DMS53 treated with DMSO at 0.1 percent for 48 hours (cell line): ENCODE results near the gene CABLES1.

Experiments used
- DNase-seq: peaks from one replicate; lab custom pipeline; 2025; ENCODE audit not compliant: unreplicated experiment; lab: John Stamatoyannopoulos, UW

CABLES1 gene

DNA sequence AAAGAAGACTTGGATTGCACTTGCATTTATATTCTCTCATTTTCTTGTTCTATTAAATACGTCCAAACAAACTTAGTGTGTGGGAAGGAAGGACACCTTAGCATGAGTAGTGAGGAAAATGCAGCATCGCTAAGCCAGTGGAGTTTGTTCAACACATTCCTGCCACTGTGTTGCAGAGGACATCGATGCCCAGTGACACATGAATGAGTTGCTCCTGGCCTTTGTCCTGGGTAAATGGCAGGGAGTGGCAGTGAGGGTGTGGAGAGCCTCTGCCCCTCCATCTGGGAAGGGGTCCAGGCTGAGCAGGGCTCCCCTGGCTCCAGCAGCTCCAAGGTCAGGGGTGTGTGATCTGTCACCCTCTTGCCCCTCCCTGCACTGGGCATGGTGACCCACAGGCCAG, 75.9 kb downstream of the CABLES1 start:
- no peak for DNase-seq

DNA sequence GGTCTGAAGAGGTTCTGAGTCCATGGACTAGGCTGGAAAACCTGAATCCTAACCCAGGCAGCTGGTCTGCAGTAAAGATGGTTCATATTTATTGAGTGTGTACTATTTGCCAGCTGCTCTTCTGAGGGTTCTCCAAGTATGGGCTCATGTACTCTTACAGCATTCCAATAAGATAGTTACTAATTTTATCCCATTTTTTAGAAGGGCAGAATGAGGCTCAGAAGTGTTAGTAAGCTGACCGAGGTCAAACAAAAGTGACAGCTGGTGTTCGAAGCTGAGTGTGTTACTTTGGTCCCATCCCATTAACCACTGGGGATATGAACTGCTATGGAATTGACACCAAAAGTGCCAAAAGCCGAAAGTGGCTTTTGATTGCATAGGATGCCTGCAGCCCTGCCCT, 76.9 kb downstream of the CABLES1 start:
- DNase-seq: no peak

GRCh38 chr18:23213200-23213599, 77.9 kb downstream of the CABLES1 start:
- no peak for DNase-seq

DNA sequence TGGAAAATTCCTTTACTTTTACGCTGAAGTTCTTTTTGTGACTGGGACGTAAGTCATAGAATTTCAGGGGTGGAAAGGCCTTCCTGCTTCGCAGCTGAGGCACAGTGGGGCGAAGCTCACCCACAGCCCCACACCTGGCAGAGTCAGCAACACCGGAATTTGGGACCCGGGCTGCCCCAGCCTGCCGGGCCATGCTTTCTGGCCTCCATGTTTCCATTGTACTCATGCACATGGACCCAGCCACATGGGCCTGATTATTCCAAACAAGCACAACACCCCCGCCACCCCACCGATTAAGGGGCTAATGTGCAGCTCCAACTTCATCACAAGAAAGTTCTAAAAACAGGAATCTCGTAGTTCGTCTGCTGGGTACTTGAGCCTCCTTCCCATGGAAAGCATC, 82.5 kb downstream of the CABLES1 start:
- no peak for DNase-seq

DNA sequence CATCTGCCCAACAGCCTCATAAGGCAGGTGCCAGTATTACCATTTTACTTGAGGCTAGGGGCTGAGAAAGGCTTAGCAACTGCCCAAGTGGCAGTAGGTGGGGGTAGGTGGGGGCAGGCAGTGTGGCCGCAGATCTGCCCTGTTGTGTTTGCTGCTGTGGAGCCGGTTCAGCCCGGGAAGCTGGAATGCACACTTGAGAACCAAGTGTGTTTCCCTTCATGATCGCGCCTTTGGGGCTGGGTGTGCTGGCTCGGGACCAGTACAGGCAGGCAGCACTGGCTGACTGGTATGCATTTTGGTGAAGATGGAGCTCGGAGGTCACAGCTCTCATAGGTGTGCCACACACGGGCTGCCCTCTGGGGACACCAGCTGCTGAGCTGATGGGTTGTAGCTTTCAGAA, 85.1 kb downstream of the CABLES1 start:
- no peak for DNase-seq

- no peak for DNase-seq
These were observed 88.4 kb downstream of the CABLES1 start for GRCh38 chr18:23223641-23224040.

DNA sequence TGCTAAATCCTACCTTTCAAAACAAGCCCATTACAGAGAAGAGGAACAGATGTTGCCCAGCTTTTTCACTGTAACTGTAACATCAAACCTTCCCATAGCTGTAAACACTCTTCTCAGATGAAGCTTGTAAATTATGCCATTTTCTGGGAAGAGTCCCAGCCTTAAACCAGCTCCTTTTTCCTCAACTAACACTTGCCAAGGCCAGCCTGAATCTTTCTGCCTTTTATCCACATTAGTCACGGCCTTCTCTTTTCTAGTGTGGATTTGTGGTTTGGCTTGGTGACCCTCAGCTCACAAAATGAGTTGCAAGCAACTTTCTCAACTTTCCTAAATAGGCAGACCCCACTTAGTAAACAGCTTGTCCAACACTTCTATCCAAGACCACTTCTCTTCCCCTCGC, 90.2 kb downstream of the CABLES1 start:
- DNase-seq: no peak

- DNase-seq: no peak
These were observed 91.1 kb downstream of the CABLES1 start for GRCh38 chr18:23226391-23226790.

- DNase-seq: peak; percentile 43
These were observed 91.8 kb downstream of the CABLES1 start for GRCh38 chr18:23226930-23227725.

DNA sequence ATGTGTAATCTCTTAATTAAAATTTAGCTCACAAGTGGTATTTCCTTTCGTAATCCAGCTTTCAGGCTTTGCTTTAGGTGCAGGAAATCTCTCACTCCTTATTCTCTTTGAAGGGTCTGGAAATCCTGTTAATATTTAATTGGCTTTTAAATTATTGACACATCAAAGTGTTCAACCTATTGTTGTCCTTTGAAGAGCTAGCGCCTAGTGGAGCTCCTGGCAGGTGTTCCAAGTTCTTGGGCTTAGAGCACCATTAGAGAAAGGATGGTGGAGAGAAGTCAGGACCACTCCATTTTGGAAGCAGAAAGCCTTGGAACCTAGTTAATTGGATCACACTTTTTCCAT, 92.4 kb downstream of the CABLES1 start:
- DNase-seq: peak; percentile 82

- no peak for DNase-seq
These were observed 93.1 kb downstream of the CABLES1 start for GRCh38 chr18:23228102-23229061.

GRCh38 chr18:23229472-23229871, 94.2 kb downstream of the CABLES1 start:
- DNase-seq: no peak

DNA sequence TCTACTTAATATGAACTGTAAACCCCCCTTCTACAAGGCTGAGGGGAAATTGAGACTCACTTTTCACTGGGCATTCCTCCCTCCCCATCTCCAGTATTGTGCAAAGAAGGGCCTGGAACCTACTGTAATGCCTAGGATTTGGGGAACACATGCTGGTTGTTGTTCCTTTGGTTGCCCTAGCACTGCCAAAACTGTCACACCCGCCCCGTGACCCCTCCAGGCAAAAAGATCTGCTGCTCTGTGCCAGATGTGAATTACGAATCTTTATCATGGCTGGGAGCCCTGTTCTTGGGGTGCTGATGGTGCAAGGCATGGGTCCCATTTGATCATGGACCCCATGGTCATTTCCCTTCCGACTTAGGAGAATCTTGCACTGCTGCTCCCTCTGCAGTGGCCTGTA, 95.4 kb downstream of the CABLES1 start:
- DNase-seq: no peak

GRCh38 chr18:23231340-23232021, 96.2 kb downstream of the CABLES1 start:
- DNase-seq: no peak

- no peak for DNase-seq
These were observed 97.0 kb downstream of the CABLES1 start for GRCh38 chr18:23232331-23232730.

DNA sequence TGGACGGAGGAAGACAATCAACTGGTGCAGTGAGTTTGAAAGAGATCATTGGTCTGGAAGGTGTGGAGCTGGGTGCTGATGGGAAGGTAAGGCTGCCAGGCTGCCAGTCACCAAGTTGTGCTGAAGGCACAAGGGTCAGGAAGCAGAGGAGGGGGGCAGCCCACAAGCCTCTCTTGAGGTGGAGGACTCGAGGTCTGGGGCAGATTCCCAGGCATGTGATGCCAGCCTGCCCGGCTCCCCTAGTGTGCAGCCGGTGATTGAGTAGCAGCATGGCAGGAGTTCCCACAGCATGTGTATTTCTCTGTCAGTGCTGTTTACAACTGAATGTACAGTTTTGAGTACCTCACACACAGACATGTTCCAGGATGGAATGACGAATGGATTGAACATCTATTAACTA, 99.3 kb downstream of the CABLES1 start:
- no peak for DNase-seq

- DNase-seq: no peak
These were observed 100.1 kb downstream of the CABLES1 start for GRCh38 chr18:23235336-23235735.

DNA sequence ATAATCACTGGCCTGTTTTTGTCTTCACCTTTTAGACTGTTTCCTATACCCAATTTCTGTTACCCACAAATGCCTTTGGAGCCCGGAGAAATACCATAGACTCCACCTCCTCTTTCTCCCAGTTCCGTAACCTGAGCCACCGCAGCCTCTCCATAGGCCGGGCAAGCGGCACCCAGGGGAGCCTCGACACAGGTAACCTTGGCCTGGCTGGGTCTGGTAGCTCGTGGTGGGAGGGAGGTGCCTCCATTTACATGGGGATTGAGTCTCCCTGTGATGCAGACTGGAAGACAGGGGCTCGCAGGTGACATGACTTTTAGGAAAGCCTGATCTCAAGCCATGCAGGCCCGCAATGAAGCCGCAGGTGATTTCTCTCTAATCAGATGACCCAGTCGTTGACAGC, 100.6 kb downstream of the CABLES1 start:
- DNase-seq: no peak

GRCh38 chr18:23236876-23237468, 101.7 kb downstream of the CABLES1 start:
- DNase-seq: no peak

DNA sequence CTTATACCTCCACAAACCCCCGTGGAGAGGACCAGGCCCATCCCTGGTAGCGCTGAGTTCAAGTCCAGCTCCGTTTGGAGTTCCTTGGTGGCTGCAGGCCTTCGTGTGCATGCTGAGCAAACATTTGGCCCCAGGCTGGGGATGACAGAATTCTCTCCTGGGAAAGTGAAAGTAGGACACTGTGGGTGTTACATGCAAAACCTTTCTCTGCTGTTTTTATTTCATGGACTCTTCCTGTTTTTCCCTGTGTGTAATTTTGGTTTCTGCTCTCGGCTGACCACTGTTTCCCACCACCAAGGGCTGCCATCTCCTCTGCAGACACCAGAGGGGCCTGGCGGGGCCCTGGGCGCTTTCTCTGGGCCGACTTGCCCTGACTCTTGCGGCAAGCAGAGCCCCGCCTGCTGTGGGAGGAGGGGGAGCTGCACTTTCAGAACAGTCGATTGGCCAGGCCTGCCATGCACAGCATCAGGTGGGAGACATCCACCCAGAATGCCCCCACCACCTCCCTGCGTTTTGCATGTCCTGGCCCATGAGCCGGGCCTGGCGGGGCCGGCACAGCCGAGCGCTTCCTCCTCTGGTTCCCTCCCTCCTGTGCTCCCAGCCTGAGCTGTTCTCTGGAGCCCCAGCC, 102.4 kb downstream of the CABLES1 start:
- DNase-seq: no peak

GRCh38 chr18:23238152-23238531, 102.9 kb downstream of the CABLES1 start:
- DNase-seq: no peak
